Suprapubic skin (tissue), 4 donors: ENCODE results near the gene ACSL3.

Experiments
- CTCF ChIP-seq, 2 donors: fragments of 200-600 bp in 1 of 2; fragments of 450-650 bp in 1 of 2; sonication (generic) in 1 of 2; IDR thresholded peaks; one replicate each; pipeline ENCODE4 v1.5.1; 2016 to 2019; ENCODE audit warnings: antibody characterized with exemption in 2 of 2, mild to moderate bottlenecking in 1 of 2, moderate library complexity in 1 of 2
- EP300 ChIP-seq: sonication (generic); formaldehyde crosslinking; IDR thresholded peaks from one replicate; pipeline ENCODE4 v1.6.1; 2017; ENCODE audit warnings: antibody characterized with exemption
- POLR2A ChIP-seq, 2 donors: fragments of 450-650 bp; IDR thresholded peaks; one replicate each; pipeline ENCODE4 v1.6.1; 2017; ENCODE audit warnings: antibody characterized with exemption in 2 of 2, mild to moderate bottlenecking in 2 of 2, moderate library complexity in 2 of 2
- POLR2AphosphoS5 ChIP-seq, 3 donors: sonication (generic); formaldehyde crosslinking; IDR thresholded peaks; one replicate each; pipeline ENCODE4 v1.6.1; 2017; ENCODE audit warnings: antibody characterized with exemption in 3 of 3

- no peak for TF ChIP-seq POLR2A (IDR thresholded peaks at IDR 0.05)
- TF ChIP-seq CTCF (IDR thresholded peaks at IDR 0.05): no peak
- no peak for TF ChIP-seq EP300
- TF ChIP-seq POLR2AphosphoS5 (IDR thresholded peaks at IDR 0.05): no peak
Observed at GRCh38 chr2:222893716-222894115, 32.9 kb downstream of the ACSL3 start.
